ENCODE data around the gene TEAD4.

TEAD4 gene

DNA sequence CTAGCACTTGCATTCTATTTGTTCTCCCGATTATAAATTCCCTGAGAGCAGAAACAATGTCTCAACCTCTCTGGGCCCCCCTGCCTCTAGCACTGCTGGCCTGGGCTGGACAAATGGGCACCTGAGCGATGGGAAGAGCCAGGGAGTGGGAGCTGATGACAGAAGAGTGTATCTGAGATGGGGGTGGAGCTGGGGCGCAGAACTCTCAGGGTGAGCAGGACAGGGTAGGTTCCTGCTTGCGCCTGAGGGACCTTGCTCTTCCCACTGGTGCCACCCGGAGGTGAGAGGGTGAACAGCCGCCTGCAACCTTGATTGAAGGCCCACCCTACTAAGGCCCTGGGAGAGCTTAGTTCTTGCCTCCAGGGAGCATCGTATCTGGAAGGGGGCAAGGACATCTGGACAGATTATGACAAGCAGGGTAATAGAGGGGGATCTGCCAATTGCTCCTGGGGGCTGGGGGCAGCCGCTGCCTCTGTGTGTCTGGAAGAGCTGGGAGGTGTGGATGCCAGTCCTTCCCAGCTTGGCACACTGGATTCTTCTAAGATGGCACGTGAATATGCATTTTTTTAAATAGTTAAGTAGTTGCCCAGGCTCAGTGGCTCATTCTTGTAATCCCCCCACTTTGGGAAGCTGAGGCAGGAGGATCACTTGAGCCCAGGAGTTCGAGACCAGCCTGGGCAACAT is 75.0 kb downstream of the TEAD4 start:
- DNase-seq: no peak

DNA sequence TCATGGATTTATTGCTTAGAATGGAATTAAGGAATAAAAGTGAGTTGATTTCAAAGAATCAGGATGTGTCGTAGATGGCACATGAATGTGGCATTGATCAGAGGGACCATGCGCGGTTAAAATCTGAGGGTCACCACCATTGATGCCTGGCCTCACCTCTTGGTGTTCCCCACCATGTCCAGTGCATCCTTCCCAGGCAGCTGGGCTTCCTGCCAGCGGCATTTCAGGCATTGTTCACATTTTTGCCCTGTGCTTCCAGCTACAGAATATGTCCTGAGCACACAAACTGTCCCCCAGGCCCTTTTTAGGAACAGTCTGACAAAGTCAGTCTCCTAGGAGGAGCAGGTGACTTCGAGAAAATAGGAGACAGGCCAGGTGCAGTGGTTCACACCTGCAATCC is 76.0 kb downstream of the TEAD4 start:
- no peak for DNase-seq

- no peak for DNase-seq
These were observed 76.9 kb downstream of the TEAD4 start for GRCh38 chr12:3035815-3036702.

DNA sequence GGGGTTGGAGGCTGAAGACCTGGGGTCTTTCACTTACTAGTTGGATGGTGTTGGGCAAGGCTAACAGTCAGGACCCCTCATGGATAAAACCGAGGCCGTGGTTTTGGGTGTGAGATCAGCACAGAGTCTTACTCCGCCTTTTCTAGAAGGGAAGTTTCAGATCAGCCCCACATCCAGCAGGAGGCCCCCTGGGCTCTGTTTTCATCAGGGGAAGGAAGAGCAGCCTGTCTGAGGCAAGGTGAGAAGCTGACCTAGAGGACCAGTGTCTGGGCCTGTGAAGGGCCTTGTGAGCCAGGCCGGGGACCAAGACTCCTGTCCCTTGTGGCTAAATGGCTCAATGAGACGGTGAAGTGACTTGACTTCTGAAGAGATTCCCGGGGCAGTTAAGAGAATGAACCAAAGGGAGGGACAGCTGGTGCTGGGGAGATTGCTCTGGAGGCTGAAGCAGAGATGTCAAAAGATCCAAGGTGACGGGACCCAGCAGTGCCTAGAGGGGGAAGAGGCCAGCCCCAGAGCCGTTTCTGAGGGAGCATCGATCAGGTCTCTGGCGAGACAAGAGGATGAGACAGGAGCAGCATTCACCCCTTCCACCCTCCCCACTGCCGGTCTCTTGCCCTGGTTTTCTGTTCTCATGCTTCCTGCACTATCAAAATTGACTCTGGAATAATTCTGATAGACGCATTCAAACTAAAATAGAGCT is 77.9 kb downstream of the TEAD4 start:
- DNase-seq: no peak

GRCh38 chr12:3038166-3038565 is 79.0 kb downstream of the TEAD4 start:
- DNase-seq: no peak

- no peak for DNase-seq
These were observed 79.8 kb downstream of the TEAD4 start for GRCh38 chr12:3038926-3039510.

- no peak for DNase-seq
These were observed 80.9 kb downstream of the TEAD4 start for GRCh38 chr12:3040026-3040656.

GRCh38 chr12:3040663-3041544 is 81.7 kb downstream of the TEAD4 start:
- DNase-seq: no peak

DNA sequence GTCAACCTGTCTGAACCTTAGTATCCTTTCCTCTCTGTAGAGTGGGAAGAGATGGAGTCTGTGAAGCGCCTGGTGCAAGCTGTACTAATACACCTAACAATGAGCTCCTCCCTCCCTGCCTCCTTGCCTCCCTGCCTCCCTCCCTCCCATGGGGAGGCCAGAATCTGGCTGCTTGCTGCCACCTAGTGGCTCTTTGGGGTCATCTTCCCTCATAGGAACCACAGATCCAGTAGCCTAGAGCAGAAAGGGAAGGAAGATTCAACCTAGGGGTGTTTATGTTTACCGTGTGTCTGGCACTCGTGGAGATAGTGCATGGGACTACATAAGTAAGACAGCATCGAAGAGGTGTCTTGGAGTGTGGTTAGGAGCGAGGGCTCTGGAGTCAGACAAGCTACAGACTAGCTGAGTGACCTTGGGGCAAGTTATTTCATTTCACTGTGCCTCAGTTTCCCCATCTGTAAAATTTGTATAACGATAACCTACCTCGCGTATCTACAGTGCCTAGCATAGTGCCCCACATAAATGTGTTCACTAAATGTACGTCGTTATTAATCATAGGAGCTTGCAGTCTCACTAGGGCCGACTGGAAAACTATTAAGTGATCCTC is 82.5 kb downstream of the TEAD4 start:
- DNase-seq: peak; percentile 15

- DNase-seq: no peak
These were observed 83.2 kb downstream of the TEAD4 start for GRCh38 chr12:3042394-3042793.

- no peak for DNase-seq
These were observed 83.6 kb downstream of the TEAD4 start for GRCh38 chr12:3042826-3043225.

GRCh38 chr12:3043406-3043805 is 84.2 kb downstream of the TEAD4 start:
- DNase-seq: no peak

DNA sequence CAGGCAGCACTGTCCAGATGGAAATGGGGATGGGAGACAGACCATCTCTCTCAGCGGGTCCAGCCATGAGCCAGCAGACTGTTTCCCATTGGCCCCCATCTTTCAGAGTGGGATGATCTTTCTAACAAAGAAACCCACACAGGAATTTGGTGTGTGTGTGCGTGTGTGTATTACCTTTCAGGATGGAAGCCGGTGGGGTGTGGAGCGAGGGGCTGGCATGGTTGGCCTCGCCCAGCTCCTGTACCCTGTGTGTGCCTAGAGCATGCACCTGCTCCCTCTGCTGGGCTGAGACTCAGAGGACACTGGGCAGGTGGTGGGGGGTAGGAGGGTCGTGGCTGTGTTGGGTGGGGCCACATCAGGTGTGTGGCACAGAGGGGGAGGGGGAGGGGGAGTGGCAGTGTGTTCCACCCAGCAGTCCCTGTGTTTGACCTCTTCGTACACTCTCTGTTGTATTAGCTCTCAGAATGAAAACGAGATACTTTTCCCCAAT is 85.0 kb downstream of the TEAD4 start:
- no peak for DNase-seq

GRCh38 chr12:3045494-3045893 is 86.3 kb downstream of the TEAD4 start:
- no peak for DNase-seq

DNA sequence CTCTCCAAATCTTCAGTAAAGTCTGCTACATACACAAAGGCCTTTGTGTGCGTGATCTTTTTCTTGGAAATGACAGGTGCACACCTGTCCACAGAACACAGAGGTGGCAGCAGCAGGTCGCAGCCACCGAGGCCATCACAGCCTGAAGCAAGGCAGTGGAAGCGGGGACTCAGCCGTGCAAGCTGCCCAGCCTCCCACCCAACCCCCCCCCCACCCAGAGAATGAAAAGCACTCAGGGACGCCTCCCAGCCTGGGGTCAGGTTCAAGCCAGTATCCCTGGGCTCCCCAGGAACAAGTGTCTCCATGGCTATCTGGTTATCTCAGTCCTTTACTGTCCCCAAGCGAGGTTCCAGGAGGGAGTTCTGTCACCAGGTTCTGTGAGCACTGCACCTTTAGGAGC is 86.8 kb downstream of the TEAD4 start:
- DNase-seq: no peak

- no peak for DNase-seq
These were observed 87.4 kb downstream of the TEAD4 start for GRCh38 chr12:3046441-3047200.

GRCh38 chr12:3047961-3048360 is 88.8 kb downstream of the TEAD4 start:
- no peak for DNase-seq

GRCh38 chr12:3048540-3048939 is 89.3 kb downstream of the TEAD4 start:
- no peak for DNase-seq

DNA sequence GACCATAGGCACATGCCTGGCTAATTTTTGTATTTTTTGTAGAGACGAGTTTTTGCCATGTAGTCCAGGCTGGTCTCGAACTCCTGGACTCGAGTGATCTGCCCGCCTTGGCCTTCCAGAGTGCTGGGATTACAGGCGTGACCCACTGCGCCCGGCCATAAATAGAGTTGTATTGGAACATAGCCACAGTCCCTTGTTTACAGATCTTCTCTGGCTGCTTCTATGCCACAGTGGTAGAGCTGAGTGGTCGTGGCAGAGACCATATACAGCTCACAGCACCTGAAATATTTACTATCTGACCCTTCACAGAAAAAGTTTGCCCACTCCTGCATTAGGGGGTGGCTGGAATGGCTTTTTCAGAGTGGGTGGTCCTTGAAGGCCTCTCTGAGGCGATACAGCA is 90.0 kb downstream of the TEAD4 start:
- DNase-seq: no peak

DNA sequence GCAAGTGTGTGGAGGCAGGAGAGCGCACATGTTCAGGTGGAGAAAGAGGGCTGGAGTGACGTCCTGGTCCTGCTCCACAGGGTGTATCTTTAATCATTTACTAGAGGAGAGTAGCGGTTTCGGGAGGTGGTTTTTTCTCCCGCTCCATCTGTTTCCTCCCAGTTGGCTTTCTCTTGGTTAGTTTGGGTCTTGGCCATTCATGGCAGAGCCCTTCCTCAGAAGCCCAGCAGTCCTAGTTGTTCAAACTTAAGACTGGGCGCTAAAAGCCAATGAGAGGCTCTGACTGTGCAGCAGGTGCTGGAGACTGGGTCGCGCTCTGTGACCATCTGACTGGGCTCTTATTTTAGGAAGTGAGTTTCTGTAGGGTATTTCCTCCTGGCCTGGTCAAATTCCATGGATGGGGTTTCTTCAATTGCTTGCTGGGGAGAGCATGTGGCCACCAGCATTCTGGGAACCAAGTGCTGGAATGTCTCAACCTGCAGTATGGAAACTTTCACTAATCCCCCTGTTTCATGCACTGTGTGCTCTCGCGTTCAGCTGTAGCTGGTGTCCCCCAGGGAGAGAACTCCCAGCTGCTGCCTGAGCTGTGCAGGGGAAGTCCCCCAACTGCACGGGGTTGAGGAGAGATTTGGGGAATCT is 90.5 kb downstream of the TEAD4 start:
- DNase-seq: no peak
